ENCODE data around the gene ZNF362. TPM values are rescaled to one million over a fixed set of nuclear protein-coding genes. Genes with fewer than 3 reads are reported as not detected.

The ZNF362 gene
- total RNA-seq, 2 experiments from 2014 or later = 8.9 to 26.1 TPM

GRCh38 chr1:33348676-33349080 is 92.4 kb downstream of the ZNF362 start:
- intact Hi-C loops (cut with micrococcal nuclease; ENCODE audit: unreplicated experiment) = no loop called here
- CTCF ChIA-PET (ENCODE audit: unreplicated experiment) = no interaction called here
- POLR2A ChIA-PET = no interaction called here
- Histone ChIP-seq H3K4me3 (ENCODE audit: low read depth, low read length, poor library complexity, severe bottlenecking) (peak overlapping the region; percentile 76), H3K27ac (ENCODE audit: low read depth, low read length, poor library complexity, severe bottlenecking) (no peak overlapping the region), H4K20me1 (ENCODE audit: insufficient read depth, low read length) (peaks cover 17% of the 10 kb centered on the region; the same call in 1 of the 2 replicates), H3K9me3 (ENCODE audit: low read length) (no peaks in the 10 kb centered on the region), H3K4me2 (ENCODE audit: low read length) (peak overlapping the region; percentile 74), H3K9me2 (ENCODE audit: insufficient read depth, low read length) (no peaks in the 10 kb centered on the region), H3K4me1 (ENCODE audit: insufficient read depth, low read length, poor library complexity, severe bottlenecking) (peaks cover 35% of the 10 kb centered on the region), H3K79me2 (ENCODE audit: insufficient read depth, low read depth, low read length) (peaks cover 14% of the 10 kb centered on the region; the same call in 1 of the 2 replicates), H2AFZ (ENCODE audit: low read length) (0 out of 2 replicates have a peak overlapping the region, but pooled peaks have one; percentile 1), H3K36me3 (ENCODE audit: insufficient read depth, low read length) (peaks cover 10% of the 10 kb centered on the region; the same call in 1 of the 2 replicates)
- TF ChIP-seq, protein P1, sequence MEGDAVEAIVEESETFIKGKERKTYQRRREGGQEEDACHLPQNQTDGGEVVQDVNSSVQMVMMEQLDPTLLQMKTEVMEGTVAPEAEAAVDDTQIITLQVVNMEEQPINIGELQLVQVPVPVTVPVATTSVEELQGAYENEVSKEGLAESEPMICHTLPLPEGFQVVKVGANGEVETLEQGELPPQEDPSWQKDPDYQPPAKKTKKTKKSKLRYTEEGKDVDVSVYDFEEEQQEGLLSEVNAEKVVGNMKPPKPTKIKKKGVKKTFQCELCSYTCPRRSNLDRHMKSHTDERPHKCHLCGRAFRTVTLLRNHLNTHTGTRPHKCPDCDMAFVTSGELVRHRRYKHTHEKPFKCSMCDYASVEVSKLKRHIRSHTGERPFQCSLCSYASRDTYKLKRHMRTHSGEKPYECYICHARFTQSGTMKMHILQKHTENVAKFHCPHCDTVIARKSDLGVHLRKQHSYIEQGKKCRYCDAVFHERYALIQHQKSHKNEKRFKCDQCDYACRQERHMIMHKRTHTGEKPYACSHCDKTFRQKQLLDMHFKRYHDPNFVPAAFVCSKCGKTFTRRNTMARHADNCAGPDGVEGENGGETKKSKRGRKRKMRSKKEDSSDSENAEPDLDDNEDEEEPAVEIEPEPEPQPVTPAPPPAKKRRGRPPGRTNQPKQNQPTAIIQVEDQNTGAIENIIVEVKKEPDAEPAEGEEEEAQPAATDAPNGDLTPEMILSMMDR (conservative IDR thresholded peaks at IDR 0.05; ENCODE audit: low read length) = no peak
- no peak for TF ChIP-seq EZH2phosphoT487 (IDR thresholded peaks at IDR 0.05; ENCODE audit: borderline replicate concordance, low read depth, low read length)
- BruUV-seq (replicated peaks) = no TSS peak
- no peak for DNase-seq (ENCODE audit: low spot score)

DNA sequence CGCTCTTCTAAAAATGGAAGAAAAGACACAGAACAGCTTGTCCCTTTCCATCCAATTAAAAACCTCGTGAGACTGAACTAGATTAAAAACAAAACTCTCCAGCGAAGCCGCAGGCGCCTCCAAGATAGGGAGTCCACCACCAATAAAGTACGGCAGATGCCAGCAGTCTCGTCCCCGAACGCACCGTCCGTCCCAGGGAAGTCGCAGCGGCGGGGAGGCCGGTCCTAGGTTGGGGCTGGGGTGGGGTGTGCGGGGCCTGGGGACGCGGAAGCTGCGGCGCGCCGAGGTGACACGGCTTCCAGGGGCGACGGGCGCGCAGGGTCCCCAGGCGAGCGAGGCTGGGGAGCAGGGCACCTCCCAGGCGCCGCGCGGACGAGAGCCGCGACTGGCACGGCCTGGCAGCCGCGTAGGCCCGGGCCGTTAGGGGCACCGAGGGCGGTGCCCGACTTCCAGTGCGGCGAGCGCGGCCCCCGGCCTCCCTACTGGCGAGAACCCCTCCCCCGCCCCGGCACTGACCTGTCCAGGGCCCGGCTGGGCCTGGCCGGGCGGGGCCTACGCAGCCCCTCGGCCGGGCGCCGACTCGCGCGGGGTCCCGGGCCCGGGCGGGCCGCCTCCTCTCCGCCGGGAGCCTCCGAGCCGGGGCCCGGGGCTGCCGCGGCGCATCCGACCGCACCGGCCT is 92.9 kb downstream of the ZNF362 start:
- peak overlapping the region; percentile 10 for H3K27ac ChIP-seq (ENCODE audit: low read depth, low read length, poor library complexity, severe bottlenecking)
- ChIA-PET POLR2A (interaction anchor here (0.7 to 1.1 kb wide), 2 partner anchors 35 to 47 kb away, joined by 4 read pairs; no protein-coding TSS in a partner anchor), CTCF (ENCODE audit: unreplicated experiment) (no interaction called here)
- H3K4me2 ChIP-seq (ENCODE audit: low read length) = peak overlapping the region; percentile 74
- 0 out of 2 replicates have a peak, but pooled peaks cover 8% of the 10 kb centered on the region for H3K36me3 ChIP-seq (ENCODE audit: insufficient read depth, low read length)
- intact Hi-C loops (cut with micrococcal nuclease; ENCODE audit: unreplicated experiment) = no loop called here
- no peak for TF ChIP-seq EZH2phosphoT487 (IDR thresholded peaks at IDR 0.05; ENCODE audit: borderline replicate concordance, low read depth, low read length)
- TF ChIP-seq, protein P1 (conservative IDR thresholded peaks at IDR 0.05; ENCODE audit: low read length) = no peak
- peak; percentile 61 for DNase-seq (ENCODE audit: low spot score)
- H3K4me3 ChIP-seq (ENCODE audit: low read depth, low read length, poor library complexity, severe bottlenecking) = peak overlapping the region; percentile 76
- H3K4me1 ChIP-seq (ENCODE audit: insufficient read depth, low read length, poor library complexity, severe bottlenecking) = peaks cover 35% of the 10 kb centered on the region
- no peaks in the 10 kb centered on the region for H3K9me3 ChIP-seq (ENCODE audit: low read length)
- H4K20me1 ChIP-seq (ENCODE audit: insufficient read depth, low read length) = peaks cover 17% of the 10 kb centered on the region; the same call in 1 of the 2 replicates
- H2AFZ ChIP-seq (ENCODE audit: low read length) = 0 out of 2 replicates have a peak overlapping the region, but pooled peaks have one; percentile 1
- H3K79me2 ChIP-seq (ENCODE audit: insufficient read depth, low read depth, low read length) = peaks cover 14% of the 10 kb centered on the region; the same call in 1 of the 2 replicates
- BruUV-seq (replicated peaks) = no TSS peak
- H3K9me2 ChIP-seq (ENCODE audit: insufficient read depth, low read length) = no peaks in the 10 kb centered on the region
